Stimulated activated CD4-positive, alpha-beta T cell treated with anti-CD3 and anti-CD28 coated beads, TNF-alpha, amount 100 ng/mL, for 24 hours (primary cell): ENCODE results near the gene MAD1L1.
"Not testable (repeated sequence)": the region's sequence is repeated elsewhere in the genome, so short reads cannot be mapped to it uniquely, and the experiment has no call there.

ENCODE experiments used
- DNase-seq, 3 experiments: peaks; one replicate each; pipeline ENCODE4 v3.0.0-alpha.2; 2020; ENCODE audit warnings: low read depth in 3 of 3

Gene MAD1L1

GRCh38 chr7:1888425-1888824 lies 344.3 kb downstream of the MAD1L1 start:
- no peak for DNase-seq

DNA sequence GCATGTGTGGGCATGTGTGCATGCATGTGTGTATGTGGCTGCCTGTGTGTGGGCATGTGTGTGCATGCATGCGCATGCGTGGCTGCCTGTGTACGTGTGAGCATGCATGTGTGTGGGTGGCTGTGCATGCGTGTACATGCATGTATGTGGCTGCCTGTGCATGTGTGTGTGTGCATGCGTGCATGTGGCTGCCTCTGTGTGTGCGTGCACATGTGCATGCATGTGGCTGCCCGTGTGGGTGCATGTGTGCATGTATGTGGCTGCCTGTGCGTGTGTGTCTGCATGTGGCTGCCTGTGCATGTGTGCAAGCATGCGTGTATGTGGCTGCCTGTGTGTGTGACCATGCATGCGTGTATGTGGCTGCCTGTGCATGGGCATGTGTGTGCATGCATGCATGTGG lies 345.5 kb downstream of the MAD1L1 start:
- no peak for DNase-seq

- DNase-seq = no peak
Observed at GRCh38 chr7:1886361-1887064, 346.2 kb downstream of the MAD1L1 start.

- DNase-seq = no peak
Observed at GRCh38 chr7:1885465-1886226, 347.1 kb downstream of the MAD1L1 start.

- DNase-seq = no peak
Observed at GRCh38 chr7:1884583-1885350, 348.0 kb downstream of the MAD1L1 start.

DNA sequence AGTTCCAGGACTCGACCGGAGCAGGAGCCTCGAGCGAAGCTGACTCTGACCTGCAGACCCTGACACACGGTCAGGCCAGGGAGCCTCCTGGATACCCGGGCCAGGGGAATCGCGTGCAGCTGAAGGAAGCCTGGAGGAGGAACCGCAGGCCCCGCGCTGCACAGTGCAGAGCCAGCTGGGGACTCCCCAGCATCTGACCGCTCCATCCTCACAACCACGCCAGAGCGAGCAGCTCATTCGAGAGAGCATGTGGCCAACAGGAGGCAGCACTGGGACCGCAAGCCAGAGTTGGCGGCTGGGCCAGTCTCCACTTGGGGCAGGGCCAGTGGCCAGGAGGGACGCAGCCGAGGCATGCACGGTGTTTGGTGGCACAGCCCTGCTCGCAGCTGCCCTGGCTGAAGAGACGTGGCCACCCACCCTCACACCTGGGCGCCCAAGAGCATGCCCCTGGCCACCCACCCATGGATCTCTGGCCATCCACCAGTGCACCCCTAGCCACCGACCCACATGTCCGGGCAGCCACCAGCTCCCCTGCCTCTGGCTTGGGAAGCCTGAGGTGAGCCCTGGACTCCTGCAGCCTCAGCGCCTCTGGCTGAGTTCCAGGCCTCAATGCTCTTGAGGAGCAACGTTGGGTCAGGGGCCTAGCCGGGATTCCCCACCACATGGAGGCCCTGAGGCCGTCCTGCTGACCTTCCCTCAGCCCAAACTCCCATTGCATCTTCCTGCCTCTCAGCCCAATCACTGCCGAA lies 348.7 kb downstream of the MAD1L1 start:
- DNase-seq = no peak

- DNase-seq = no peak
Observed at GRCh38 chr7:1883031-1883761, 349.5 kb downstream of the MAD1L1 start.

DNA sequence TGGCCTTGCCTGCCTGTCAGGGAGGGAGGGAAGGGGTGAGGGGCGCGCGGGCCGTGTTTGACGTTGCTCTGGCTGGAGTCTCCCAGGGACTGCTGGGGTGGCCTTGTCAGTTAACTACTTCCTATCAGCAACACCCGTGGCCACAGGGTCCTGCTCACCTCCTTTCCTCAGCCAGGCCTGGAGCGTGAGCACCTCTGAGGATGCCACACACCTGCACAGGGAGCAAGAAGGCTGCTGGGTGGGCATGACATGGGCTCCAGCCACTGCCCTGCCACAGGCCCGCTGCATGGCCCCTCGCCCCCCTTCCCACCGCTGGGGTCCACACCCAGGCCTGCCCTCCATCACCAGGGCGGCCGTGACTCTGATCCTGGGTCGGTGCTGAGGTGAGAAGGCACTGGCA lies 350.3 kb downstream of the MAD1L1 start:
- no peak for DNase-seq

GRCh38 chr7:1881946-1882345 lies 350.8 kb downstream of the MAD1L1 start:
- no peak for DNase-seq

DNA sequence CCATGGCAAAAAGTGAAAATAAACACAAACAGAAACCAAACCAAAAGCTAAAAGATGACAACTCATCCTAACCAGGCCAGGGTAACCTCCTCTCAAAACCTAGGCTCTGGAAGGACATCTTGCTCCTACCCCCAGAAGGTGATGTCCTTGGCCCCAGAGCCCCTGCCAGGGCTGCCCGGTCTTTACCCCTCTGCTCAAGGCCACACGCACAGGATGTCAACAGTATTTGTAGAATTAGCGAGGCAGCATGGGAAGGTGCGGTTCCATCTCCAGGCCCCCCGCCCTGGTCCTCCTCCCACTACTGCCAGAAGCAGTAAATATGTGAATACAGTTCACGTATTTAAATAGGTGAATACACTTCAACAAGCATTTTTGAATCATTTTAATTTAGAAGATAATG lies 356.1 kb downstream of the MAD1L1 start:
- DNase-seq = not testable (repeated sequence)

DNA sequence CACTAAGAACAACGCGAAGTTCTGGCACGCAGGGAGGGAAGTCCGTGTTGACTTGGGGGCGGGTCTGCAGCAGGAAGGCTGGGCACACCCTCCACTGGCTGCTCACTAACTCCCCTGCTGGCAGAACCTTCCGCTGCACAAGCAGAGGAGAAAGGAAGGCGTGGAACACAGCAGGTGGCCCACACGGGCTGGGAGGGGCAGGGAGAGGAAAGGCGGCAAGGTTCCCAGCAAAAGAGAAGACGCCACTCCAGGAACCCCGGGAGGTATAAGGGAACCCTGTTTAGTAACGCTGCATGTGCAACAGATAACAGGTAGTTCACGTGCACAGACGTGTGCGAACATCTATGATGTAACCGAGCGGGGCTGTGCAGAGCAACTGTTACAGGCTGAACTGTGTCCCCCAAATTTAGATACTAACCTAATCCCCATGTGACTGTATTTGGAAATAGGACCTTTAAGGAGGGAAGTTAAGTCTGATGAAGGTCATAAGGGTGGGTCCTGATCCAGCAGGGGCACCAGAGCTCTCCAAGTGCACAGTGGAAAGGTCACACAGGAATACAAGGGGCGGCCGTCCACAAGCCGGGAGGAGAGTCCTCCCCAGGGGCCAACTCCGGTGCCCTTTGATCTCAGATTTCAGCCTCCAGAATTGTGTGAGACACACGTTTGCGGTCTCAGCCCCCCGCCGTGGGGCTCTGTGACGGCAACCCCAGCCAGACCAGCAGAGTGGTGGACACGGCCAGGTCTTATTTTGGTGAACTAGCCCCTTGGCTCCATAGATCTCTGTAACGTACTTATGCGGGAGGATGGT lies 357.1 kb downstream of the MAD1L1 start:
- not testable (repeated sequence) for DNase-seq

DNA sequence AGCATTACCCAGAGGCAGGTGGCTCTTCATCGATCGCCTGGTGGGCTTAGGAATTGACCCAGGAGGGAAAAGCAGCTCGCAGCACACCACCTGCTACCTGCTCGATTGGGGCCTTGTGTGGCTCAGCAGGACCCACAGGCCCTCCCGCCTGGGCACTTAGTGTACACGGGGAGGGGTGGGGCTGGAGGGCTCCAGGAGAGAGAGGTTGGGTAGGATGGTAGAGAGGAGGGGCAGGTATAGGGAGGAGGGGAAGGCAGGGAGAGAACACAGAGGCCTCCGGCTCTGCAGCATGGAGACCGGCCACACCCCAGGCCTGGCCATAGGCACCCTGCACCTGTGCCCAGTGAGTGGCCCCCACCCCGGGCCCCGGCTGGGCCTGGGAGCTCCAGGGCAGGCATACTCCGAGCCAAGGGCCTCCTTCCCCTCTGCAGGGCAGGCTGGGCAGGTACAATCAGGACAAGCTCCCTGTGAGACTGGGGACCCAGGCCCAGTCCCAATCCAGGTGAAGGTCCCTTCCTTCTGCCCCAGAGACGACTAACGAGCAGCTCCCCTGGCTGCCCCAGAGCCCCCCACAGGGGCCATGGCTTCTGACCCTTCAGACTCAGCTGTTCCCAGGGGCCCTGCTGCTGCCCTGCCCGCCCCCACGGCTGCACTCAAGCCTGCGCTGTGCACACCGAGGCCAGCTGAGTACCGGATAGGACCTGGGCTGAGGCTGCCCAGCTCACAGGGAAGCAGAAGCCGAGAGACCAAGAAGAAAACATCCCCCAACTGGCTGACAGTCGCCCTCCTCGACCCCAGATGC lies 358.0 kb downstream of the MAD1L1 start:
- not testable (repeated sequence) for DNase-seq

GRCh38 chr7:1873857-1874589 lies 358.7 kb downstream of the MAD1L1 start:
- DNase-seq = no peak

GRCh38 chr7:1873421-1873820 lies 359.3 kb downstream of the MAD1L1 start:
- no peak for DNase-seq

GRCh38 chr7:1873070-1873405 lies 359.7 kb downstream of the MAD1L1 start:
- DNase-seq = no peak

GRCh38 chr7:1872191-1873069 lies 360.3 kb downstream of the MAD1L1 start:
- no peak for DNase-seq

DNA sequence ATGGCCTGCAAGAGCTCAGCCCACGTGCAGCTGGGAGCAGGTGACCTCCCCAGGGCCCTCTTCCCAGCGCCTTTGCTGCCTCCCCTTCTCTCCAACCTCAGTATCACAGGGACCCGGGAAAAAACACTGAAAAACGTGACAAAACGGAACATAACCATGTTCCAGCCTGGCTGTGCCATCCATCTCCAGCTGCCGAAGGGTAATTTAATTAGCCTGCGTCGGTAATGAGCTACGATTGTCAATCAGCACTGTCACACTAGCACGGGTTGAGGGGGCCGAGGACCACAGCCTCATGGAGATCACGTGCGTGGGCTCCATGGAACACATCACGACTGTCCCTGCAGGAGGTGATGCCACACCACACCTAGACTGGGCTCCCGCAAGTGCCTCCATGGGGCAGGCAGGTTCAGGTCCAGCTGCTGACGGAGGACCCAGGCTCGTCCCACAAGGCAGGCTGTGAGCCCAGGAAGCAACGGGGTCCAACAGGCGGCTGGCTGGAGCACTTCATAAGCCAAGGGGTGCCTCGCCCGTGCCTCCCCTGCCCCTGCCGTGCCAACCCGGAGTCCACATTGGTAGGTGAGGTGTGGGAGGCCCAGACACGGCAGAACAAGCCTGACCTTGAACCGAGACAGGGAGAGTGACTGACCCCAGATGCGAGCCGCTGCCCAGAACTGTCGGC lies 363.2 kb downstream of the MAD1L1 start:
- DNase-seq = no peak
